HG03442 (cell line): ENCODE results near the gene TPO.
"Not testable (repeated sequence)": the region's sequence is repeated elsewhere in the genome, so short reads cannot be mapped to it uniquely, and the experiment has no call there.

Source experiments
- ATAC-seq: cut with Tn5 transposase; IDR thresholded peaks from one replicate; pipeline ENCODE4 v1.9.1; 2021; ENCODE audit warnings: mild to moderate bottlenecking, moderate library complexity; ENCODE audit not compliant: unreplicated experiment

Gene TPO

GRCh38 chr2:1413156-1413710 lies at the start of gene TPO:
Gene TPO, plus strand, starts transcription at chr2:1413463. Its CDS starts 946 bp downstream, at chr2:1414409.
- ATAC-seq, result no peak

- ATAC-seq, result no peak
Measured at GRCh38 chr2:1366546-1367134, 46.6 kb upstream of the TPO start.

GRCh38 chr2:1367601-1368000 lies 45.7 kb upstream of the TPO start:
- ATAC-seq, result no peak

- no peak for ATAC-seq
Measured at GRCh38 chr2:1369905-1370304, 43.4 kb upstream of the TPO start.

GRCh38 chr2:1370461-1370860 lies 42.8 kb upstream of the TPO start:
- ATAC-seq, result no peak

GRCh38 chr2:1371082-1371481 lies 42.2 kb upstream of the TPO start:
- ATAC-seq, result no peak

- ATAC-seq, result no peak
Measured at GRCh38 chr2:1373830-1374229, 39.4 kb upstream of the TPO start.

- no peak for ATAC-seq
Measured at GRCh38 chr2:1374287-1374686, 39.0 kb upstream of the TPO start.

- ATAC-seq, result no peak
Measured at GRCh38 chr2:1375794-1376193, 37.5 kb upstream of the TPO start.

GRCh38 chr2:1377473-1377872 lies 35.8 kb upstream of the TPO start:
- ATAC-seq, result no peak

GRCh38 chr2:1378456-1379150 lies 34.7 kb upstream of the TPO start:
- no peak for ATAC-seq

- ATAC-seq, result no peak
Measured at GRCh38 chr2:1381644-1382043, 31.6 kb upstream of the TPO start.

GRCh38 chr2:1387954-1388725 lies 25.1 kb upstream of the TPO start:
- ATAC-seq, result not testable (repeated sequence)

GRCh38 chr2:1390118-1390517 lies 23.1 kb upstream of the TPO start:
- not testable (repeated sequence) for ATAC-seq

- no peak for ATAC-seq
Measured at GRCh38 chr2:1393321-1393720, 19.9 kb upstream of the TPO start.

- ATAC-seq, result no peak
Measured at GRCh38 chr2:1394709-1395408, 18.4 kb upstream of the TPO start.

GRCh38 chr2:1397350-1397749 lies 15.9 kb upstream of the TPO start:
- ATAC-seq, result no peak

- no peak for ATAC-seq
Measured at GRCh38 chr2:1398191-1398590, 15.1 kb upstream of the TPO start.

- ATAC-seq, result peak; percentile 59
Measured at GRCh38 chr2:1400943-1401735, 12.1 kb upstream of the TPO start.

GRCh38 chr2:1402064-1402463 lies 11.2 kb upstream of the TPO start:
- no peak for ATAC-seq
